T-helper 1 cell (primary cell): Measurements from ENCODE around the gene NKX2-3.

Experiments
- DNase-seq, 5 donors: peaks; one replicate each; pipeline ENCODE4 v3.0.0-alpha.2; 2012 to 2020

The NKX2-3 gene

GRCh38 chr10:99583687-99584086 lies 50.9 kb downstream of the NKX2-3 start:
- DNase-seq: no peak
